Smooth muscle cell (in vitro differentiated cells): ENCODE results near the gene INTS11. TPM values are rescaled to one million over a fixed set of nuclear protein-coding genes. Genes with fewer than 3 reads are reported as not detected.
A peak's percentile ranks its signal among the peaks of the same experiment; 100 is the strongest.

ENCODE experiments used
- DNase-seq: peaks from one replicate; lab custom pipeline; 2025; ENCODE audit not compliant: unreplicated experiment; lab: John Stamatoyannopoulos, UW
- H2AFZ ChIP-seq: fragments of 200-600 bp; sonication (generic); 2 replicates; pipeline ENCODE4 v1.6.0; 2016; ENCODE audit warnings: antibody characterized with exemption, low read depth, mild to moderate bottlenecking
- H3F3A ChIP-seq: fragments of 200-600 bp; sonication (generic); 2 replicates; pipeline ENCODE4 v1.6.0; 2017; ENCODE audit warnings: antibody characterized with exemption, low read depth
- H3K27ac ChIP-seq: fragments of 200-600 bp; sonication (generic); 2 replicates; pipeline ENCODE4 v1.5.1; 2016; ENCODE audit warnings: low read depth, mild to moderate bottlenecking
- H3K27me3 ChIP-seq: fragments of 200-600 bp; sonication (generic); 2 replicates; pipeline ENCODE4 v1.6.1; 2016; ENCODE audit warnings: low read depth, mild to moderate bottlenecking
- H3K36me3 ChIP-seq: fragments of 200-600 bp; sonication (generic); 2 replicates; pipeline ENCODE4 v1.5.1; 2016; ENCODE audit warnings: low read depth
- H3K4me1 ChIP-seq: fragments of 200-600 bp; sonication (generic); 2 replicates; pipeline ENCODE4 v1.5.1; 2016; ENCODE audit warnings: low read depth
- H3K4me2 ChIP-seq: fragments of 200-600 bp; sonication (generic); 2 replicates; pipeline ENCODE4 v1.6.0; 2016; ENCODE audit warnings: mild to moderate bottlenecking
- H3K4me3 ChIP-seq: fragments of 200-600 bp; sonication (generic); 2 replicates; pipeline ENCODE4 v1.5.1; 2016; ENCODE audit warnings: mild to moderate bottlenecking
- H3K79me2 ChIP-seq: fragments of 200-600 bp; sonication (generic); 2 replicates; pipeline ENCODE4 v1.6.0; 2016; ENCODE audit warnings: low read depth, mild to moderate bottlenecking
- H3K9ac ChIP-seq: fragments of 200-600 bp; sonication (generic); 2 replicates; pipeline ENCODE4 v1.6.0; 2016; ENCODE audit warnings: low read depth
- H3K9me3 ChIP-seq: fragments of 200-600 bp; sonication (generic); replicated peaks from 2 replicates; pipeline ENCODE4 v1.5.1; 2016; ENCODE audit warnings: low read depth
- H4K20me1 ChIP-seq: fragments of 200-600 bp; sonication (generic); 2 replicates; pipeline ENCODE4 v1.6.0; 2016; ENCODE audit warnings: low read depth
- WGBS: methylation state at CpG from one replicate; pipeline ENCODE4 v1.1.7; 2016; ENCODE audit warnings: low lambda C conversion rate; 5-methylcytosine and 5-hydroxymethylcytosine counted together
- polyA plus RNA-seq: library from polyadenylated mRNA; unstranded; fragments of >200 nt; fragmentation: Nextera tagmentation; extraction: Ambion mirVana; gene quantifications from 2 replicates; pipeline ENCODE4 v1.2.1, GENCODE V29; 2016
- total RNA-seq: library from RNA; depleted of rRNA; stranded (reverse); fragments of >200 nt; gene quantifications from 2 replicates; pipeline ENCODE4 v1.2.3, GENCODE V29; 2014
- TF ChIP-seq, protein P1 (sequence below): fragments of 200-600 bp; sonication (generic); IDR thresholded peaks from 2 replicates; pipeline ENCODE4 v1.5.1; 2017; ENCODE audit warnings: borderline replicate concordance, mild to moderate bottlenecking, antibody characterized with exemption; ENCODE audit not compliant: insufficient read depth, poor library complexity, severe bottlenecking

INTS11 gene
- total and polyA plus RNA-seq, 2 experiments from 2014 or later, result 48.5 to 63.1 TPM

DNA sequence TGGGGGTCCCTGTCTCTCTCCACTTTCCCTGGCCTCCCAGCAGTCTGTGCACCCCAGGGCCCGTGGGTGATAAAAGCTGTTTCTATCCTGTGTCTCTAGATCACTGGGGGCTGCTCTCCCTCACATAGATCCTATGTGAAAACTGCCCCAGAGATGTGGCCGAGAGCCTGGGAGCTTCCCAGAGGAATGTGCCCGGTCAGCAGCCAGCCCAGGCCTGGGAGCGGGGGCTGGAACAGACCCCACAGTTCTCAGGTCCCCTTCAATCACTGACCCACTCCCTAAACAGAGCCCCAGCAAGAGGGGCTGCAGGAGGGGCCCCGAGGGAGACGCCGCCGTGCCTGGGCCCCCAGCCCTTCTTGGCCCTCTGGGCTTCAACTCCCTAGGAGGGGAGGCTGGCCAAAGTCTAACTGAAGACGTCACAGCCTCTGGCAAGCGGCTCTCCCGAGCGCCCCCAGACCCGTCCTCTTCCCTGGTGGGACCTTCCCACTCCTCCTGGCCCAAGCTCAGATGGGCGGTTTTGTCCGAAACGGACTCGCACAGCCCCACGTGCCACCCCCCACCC lies 33.5 kb upstream of the INTS11 start:
- no peaks in the 10 kb centered on the region for H3K36me3 ChIP-seq
- peaks cover 31% of the 10 kb centered on the region for H3F3A ChIP-seq
- H3K4me2 ChIP-seq, result peak overlapping the region; percentile 92
- H3K27me3 ChIP-seq, result no peaks in the 10 kb centered on the region
- 20% methylated on average over 18 of the region's 18 CpGs for WGBS
- TF ChIP-seq, protein P1, sequence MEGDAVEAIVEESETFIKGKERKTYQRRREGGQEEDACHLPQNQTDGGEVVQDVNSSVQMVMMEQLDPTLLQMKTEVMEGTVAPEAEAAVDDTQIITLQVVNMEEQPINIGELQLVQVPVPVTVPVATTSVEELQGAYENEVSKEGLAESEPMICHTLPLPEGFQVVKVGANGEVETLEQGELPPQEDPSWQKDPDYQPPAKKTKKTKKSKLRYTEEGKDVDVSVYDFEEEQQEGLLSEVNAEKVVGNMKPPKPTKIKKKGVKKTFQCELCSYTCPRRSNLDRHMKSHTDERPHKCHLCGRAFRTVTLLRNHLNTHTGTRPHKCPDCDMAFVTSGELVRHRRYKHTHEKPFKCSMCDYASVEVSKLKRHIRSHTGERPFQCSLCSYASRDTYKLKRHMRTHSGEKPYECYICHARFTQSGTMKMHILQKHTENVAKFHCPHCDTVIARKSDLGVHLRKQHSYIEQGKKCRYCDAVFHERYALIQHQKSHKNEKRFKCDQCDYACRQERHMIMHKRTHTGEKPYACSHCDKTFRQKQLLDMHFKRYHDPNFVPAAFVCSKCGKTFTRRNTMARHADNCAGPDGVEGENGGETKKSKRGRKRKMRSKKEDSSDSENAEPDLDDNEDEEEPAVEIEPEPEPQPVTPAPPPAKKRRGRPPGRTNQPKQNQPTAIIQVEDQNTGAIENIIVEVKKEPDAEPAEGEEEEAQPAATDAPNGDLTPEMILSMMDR, result no peak
- H4K20me1 ChIP-seq, result peaks cover 48% of the 10 kb centered on the region
- peak overlapping the region; percentile 96 for H3K27ac ChIP-seq
- H3K4me3 ChIP-seq, result peak overlapping the region; percentile 64
- no peak overlapping the region for H2AFZ ChIP-seq
- peaks cover 54% of the 10 kb centered on the region for H3K4me1 ChIP-seq
- no peak for DNase-seq
- peaks cover 50% of the 10 kb centered on the region for H3K79me2 ChIP-seq
- H3K9ac ChIP-seq, result peak overlapping the region; percentile 85
- H3K9me3 ChIP-seq, result no peaks in the 10 kb centered on the region

DNA sequence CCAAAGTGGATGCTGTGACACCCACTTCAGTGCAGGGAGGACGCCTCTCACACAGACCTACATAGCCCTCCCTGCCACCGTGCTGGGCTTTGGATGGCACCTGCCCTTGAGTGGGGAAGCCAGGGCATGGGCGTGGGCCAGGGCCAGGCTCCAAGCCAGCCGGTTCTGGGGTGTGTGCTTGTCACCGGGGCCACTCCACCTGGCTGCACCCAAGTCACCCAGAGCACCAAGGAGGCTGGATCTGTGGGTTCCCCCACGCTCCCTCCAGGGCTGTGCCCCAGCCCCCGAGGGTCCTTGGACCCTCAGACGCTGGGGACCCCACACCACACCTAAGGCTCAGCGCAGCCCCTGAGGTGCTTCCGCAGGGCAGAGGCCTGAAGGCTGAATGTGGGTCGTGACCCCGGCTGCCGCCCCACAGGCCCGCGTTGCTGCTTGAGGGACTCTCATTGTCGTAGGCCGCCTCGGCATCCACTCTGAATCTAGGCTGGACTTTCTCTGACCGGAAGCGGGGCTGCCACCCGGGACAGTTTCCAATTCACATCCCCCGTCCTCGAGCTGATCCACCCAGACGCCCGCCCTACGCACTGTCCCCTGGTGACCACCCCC lies 32.4 kb upstream of the INTS11 start:
- Histone ChIP-seq H3K4me3 (peak overlapping the region; percentile 64), H3K27me3 (no peaks in the 10 kb centered on the region), H3K36me3 (no peaks in the 10 kb centered on the region), H3K9me3 (no peaks in the 10 kb centered on the region), H4K20me1 (peaks cover 58% of the 10 kb centered on the region), H2AFZ (no peak overlapping the region), H3K79me2 (peaks cover 51% of the 10 kb centered on the region), H3K4me2 (peak overlapping the region; percentile 92), H3K9ac (peak overlapping the region; percentile 85), H3K4me1 (peaks cover 49% of the 10 kb centered on the region), H3F3A (peaks cover 38% of the 10 kb centered on the region), H3K27ac (peak overlapping the region; percentile 96)
- TF ChIP-seq, protein P1, result no peak
- WGBS, result 61% methylated on average over 26 of the region's 26 CpGs
- no peak for DNase-seq

DNA sequence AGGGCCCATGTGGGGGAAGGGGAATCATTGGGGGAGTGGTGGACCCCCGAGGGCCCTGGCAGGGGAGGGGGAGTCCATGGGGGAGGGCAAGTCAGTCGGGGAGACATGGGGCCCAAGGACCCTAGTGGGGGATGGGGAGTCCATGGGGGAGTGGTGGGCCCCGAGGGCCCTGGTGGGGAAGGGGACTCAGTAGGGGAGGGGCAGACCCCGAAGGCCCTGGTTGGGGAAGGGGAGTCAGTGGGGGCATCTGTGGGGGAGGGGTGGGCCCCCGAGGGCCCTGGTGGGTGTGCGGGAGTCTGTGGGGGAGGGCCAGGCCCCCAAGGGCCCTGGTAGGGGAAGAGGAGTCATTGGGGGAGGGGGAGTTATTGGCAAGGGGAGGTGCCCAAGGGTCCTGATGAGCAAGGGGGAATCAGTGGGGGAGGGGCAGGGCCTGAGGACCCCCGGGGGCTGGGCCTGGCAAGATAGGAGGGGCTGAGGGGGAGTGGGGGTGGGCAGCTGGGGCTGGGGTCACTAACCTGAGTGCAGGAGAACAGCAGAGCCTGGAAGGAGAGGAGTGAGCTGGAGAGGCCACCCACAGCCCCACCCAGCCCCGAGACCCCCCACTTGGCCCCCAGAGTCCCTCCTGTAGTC lies 31.8 kb upstream of the INTS11 start:
- Histone ChIP-seq H3K9me3 (no peaks in the 10 kb centered on the region), H3K36me3 (no peaks in the 10 kb centered on the region), H3K27me3 (no peaks in the 10 kb centered on the region), H3K9ac (peak overlapping the region; percentile 85), H3K4me2 (peak overlapping the region; percentile 92), H3F3A (peaks cover 33% of the 10 kb centered on the region), H3K4me3 (peak overlapping the region; percentile 64), H3K27ac (peak overlapping the region; percentile 96), H4K20me1 (peaks cover 63% of the 10 kb centered on the region), H2AFZ (no peak overlapping the region), H3K79me2 (peaks cover 51% of the 10 kb centered on the region), H3K4me1 (peaks cover 44% of the 10 kb centered on the region)
- WGBS, result 50% methylated on average over 1 of the region's 8 CpGs
- no peak for DNase-seq
- TF ChIP-seq, protein P1, result no peak
